Stomach smooth muscle (tissue), 2 donors: Measurements from ENCODE around the gene ST8SIA5.

Experiments
- H3K27ac ChIP-seq: one replicate; pipeline ENCODE4 v1.7.0; 2013; ENCODE audit warnings: mild to moderate bottlenecking, low read length, inconsistent platforms
- H3K27me3 ChIP-seq, 2 donors: one replicate each; pipeline ENCODE4 v1.7.0; 2013; ENCODE audit warnings: low read length in 2 of 2; ENCODE audit not compliant: insufficient read depth in 2 of 2, control insufficient read depth in 1 of 2
- H3K36me3 ChIP-seq, 2 donors: one replicate each; pipeline ENCODE4 v1.7.0; 2013; ENCODE audit warnings: low read length in 2 of 2; ENCODE audit not compliant: control insufficient read depth in 2 of 2, insufficient read depth in 2 of 2
- H3K4me1 ChIP-seq: one replicate; pipeline ENCODE4 v1.7.0; 2013; ENCODE audit warnings: low read length; ENCODE audit not compliant: control insufficient read depth, insufficient read depth
- H3K4me3 ChIP-seq, 2 donors: one replicate each; pipeline ENCODE4 v1.7.0; 2013; ENCODE audit warnings: low read length in 2 of 2
- H3K9ac ChIP-seq, 2 donors: one replicate each; pipeline ENCODE4 v1.7.0; 2013; ENCODE audit warnings: low read length in 2 of 2, mild to moderate bottlenecking in 1 of 2
- H3K9me3 ChIP-seq, 2 donors: one replicate each; pipeline ENCODE4 v1.7.0; 2013; ENCODE audit warnings: low read length in 2 of 2; ENCODE audit not compliant: control insufficient read depth in 2 of 2
- donor health status: healthy.
- donor health status: Pancreatic carcinoma.

Gene ST8SIA5

DNA sequence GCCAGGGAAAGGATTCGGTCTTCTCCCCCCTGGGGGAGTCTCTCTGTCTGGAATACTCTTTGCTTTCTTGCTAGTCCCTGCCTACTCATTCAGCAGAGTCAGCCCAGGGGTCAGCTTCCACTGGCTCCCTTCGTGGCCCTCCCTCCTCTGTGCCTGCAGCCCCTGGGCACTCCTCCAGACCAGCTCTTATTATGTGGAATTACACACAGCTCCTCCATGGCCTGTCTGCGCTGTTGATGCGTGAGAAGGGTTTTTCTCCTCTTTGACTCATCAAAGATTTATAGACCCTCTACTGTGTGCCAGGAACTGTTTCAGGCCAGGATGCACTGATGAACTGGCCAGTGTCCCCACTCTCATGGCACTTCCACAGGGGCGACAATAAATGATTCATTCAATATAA, 44.4 kb downstream of the ST8SIA5 start:
- H3K4me3 ChIP-seq: no peak overlapping the region
- H3K27me3 ChIP-seq: peaks cover 0 to 3% of the 10 kb centered on the region in 2 donors
- peaks cover 3% of the 10 kb centered on the region for H3K4me1 ChIP-seq
- H3K36me3 ChIP-seq: no peaks in the 10 kb centered on the region
- no peak overlapping the region for H3K9ac ChIP-seq
- no peak overlapping the region for H3K27ac ChIP-seq
- no peaks in the 10 kb centered on the region for H3K9me3 ChIP-seq

DNA sequence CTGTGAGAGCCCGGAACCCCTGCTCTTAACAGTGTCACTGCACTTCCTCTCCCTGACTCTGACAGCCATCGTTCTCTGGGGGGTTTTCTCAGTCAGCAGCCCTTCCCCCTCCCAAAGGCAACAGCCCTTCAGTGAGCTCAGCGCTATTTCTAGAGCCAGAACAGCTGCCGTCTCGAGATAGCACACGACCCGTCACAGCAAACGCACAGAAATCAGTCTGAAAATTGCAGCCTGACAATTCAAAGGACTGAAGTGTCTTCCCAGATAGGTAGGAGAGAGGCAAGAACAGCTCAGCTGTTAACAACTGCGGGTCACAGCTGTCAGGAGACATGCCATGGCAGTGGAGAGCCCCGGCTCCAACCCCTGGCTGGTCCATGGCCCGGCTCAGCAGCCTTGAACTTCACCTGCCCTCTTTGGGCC, 45.4 kb downstream of the ST8SIA5 start:
- Histone ChIP-seq H3K27ac (no peak overlapping the region), H3K9ac (no peak overlapping the region)

DNA sequence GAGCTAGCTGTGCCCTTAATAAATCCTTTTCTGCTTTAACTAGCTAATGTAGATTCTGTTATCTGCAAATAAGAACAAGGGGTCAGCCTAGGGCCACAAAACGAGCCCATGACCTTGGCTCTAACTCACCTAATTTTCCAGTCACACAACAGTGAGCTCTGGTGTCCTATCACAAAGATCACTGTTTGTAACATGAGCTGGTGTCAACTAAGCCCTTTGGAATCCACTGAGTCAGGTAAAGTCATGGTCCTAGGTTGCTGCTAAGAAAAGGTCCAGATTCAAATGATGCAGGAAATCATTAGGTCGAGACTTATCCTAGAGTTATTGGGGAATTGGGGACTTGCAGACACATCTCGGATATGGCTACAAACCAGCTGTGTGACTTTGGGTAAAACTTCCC, 49.9 kb downstream of the ST8SIA5 start:
- no peaks in the 10 kb centered on the region for H3K4me1 ChIP-seq
- no peaks in the 10 kb centered on the region for H3K36me3 ChIP-seq
- no peak overlapping the region for H3K9ac ChIP-seq
- H3K27ac ChIP-seq: no peak overlapping the region
- no peaks in the 10 kb centered on the region for H3K9me3 ChIP-seq
- H3K27me3 ChIP-seq: peaks cover 0 to 2% of the 10 kb centered on the region in 2 donors
- no peak overlapping the region for H3K4me3 ChIP-seq

More for the DNA sequence above, 45.4 kb downstream of the ST8SIA5 start:
- H3K27me3 ChIP-seq: peaks cover 0 to 3% of the 10 kb centered on the region in 2 donors
- H3K4me3 ChIP-seq: no peak overlapping the region
- no peaks in the 10 kb centered on the region for H3K36me3 ChIP-seq
- peaks cover 3% of the 10 kb centered on the region for H3K4me1 ChIP-seq
- H3K9me3 ChIP-seq: no peaks in the 10 kb centered on the region

DNA sequence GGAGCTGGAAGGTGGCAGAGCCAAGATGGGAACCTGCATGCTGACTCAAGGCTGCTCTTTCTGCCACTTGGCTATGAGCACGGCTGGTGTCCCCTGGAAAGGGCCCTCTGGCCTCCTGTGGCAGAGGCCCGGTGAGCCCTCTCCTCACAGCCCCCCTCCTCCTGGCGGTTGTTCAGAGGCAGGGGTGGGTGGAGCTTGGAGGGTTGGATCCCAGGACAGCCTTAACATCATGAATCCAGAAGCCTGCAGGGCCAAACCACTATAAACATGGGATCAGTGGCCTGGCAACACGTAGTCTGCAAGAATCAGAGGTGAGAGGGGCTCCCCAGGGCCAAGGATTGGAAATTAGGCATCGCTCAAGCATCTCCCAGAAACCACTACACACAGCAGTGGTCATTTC, 51.3 kb downstream of the ST8SIA5 start:
- no peaks in the 10 kb centered on the region for H3K4me1 ChIP-seq
- H3K4me3 ChIP-seq: no peak overlapping the region
- peaks cover 0 to 2% of the 10 kb centered on the region in 2 donors for H3K27me3 ChIP-seq
- H3K9me3 ChIP-seq: no peaks in the 10 kb centered on the region
- no peak overlapping the region for H3K9ac ChIP-seq
- H3K27ac ChIP-seq: no peak overlapping the region
- H3K36me3 ChIP-seq: no peaks in the 10 kb centered on the region

DNA sequence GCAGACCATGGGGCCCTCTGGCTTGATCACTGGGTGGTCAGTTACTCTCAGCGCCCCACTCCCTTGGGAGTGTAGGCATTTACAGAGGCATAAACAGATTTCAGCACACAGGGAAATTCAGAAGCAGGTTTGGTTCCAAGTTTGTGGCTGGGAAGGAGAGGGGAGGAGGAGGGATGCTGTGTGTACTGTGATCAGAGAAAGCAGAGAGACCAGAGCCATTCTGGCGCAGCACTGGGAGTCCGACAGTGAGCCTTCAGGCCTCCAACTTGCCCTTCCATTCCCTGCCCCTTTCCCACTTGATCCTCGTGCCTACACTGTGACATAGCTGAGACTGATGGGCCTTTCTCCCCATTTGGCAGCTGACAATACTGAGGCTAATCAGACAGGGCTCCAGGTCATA, 52.0 kb downstream of the ST8SIA5 start:
- Histone ChIP-seq H3K9me3 (no peaks in the 10 kb centered on the region), H3K27me3 (peaks cover 0 to 2% of the 10 kb centered on the region in 2 donors), H3K4me3 (no peak overlapping the region), H3K9ac (no peak overlapping the region), H3K4me1 (no peaks in the 10 kb centered on the region), H3K27ac (no peak overlapping the region), H3K36me3 (no peaks in the 10 kb centered on the region)

DNA sequence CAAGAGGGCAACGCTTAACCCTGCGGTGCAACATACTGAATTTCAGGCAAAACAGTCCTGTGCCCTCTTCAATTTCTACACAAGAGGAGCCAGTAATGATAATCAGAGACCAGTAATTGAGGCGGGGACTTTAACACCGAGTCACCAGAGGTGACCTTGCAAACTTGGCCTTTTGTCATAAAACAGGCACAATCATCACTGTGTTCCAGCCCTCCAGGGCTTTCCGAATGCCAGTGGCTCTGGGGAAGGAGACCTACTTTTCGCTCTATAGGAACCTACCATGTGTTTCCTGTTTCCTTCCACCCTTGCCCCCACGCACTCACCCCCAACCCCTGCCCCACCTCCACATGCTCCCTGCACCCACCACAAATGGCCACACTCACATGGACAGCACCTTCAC, 52.7 kb downstream of the ST8SIA5 start:
- no peak overlapping the region for H3K4me3 ChIP-seq
- H3K27me3 ChIP-seq: peaks cover 0 to 2% of the 10 kb centered on the region in 2 donors
- H3K9ac ChIP-seq: no peak overlapping the region
- H3K36me3 ChIP-seq: no peaks in the 10 kb centered on the region
- H3K9me3 ChIP-seq: no peaks in the 10 kb centered on the region
- no peak overlapping the region for H3K27ac ChIP-seq
- H3K4me1 ChIP-seq: no peaks in the 10 kb centered on the region

DNA sequence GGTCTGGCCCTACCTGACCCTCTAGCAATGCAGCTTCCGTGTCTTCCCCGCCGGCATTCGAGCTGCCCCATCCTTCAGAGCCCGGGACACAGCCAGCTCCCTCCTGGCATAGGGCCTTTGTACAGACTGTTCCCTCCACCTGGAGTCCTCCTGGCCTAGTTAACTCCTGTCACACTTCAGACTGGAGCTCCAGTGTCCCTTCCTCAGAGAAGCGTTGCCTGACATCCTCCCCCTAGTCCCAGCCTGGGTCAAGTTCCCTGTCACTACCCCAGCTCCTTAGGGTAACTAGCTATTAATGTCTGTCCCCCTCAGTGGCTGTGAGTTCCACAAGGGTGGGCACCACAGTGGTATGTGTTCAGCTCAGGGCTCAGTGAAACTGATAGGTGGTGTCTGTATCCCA, 54.4 kb downstream of the ST8SIA5 start:
- Histone ChIP-seq H3K27ac (no peak overlapping the region), H3K36me3 (no peaks in the 10 kb centered on the region), H3K27me3 (peaks cover 0 to 2% of the 10 kb centered on the region in 2 donors), H3K9ac (no peak overlapping the region), H3K4me1 (no peaks in the 10 kb centered on the region), H3K4me3 (no peak overlapping the region), H3K9me3 (no peaks in the 10 kb centered on the region)

DNA sequence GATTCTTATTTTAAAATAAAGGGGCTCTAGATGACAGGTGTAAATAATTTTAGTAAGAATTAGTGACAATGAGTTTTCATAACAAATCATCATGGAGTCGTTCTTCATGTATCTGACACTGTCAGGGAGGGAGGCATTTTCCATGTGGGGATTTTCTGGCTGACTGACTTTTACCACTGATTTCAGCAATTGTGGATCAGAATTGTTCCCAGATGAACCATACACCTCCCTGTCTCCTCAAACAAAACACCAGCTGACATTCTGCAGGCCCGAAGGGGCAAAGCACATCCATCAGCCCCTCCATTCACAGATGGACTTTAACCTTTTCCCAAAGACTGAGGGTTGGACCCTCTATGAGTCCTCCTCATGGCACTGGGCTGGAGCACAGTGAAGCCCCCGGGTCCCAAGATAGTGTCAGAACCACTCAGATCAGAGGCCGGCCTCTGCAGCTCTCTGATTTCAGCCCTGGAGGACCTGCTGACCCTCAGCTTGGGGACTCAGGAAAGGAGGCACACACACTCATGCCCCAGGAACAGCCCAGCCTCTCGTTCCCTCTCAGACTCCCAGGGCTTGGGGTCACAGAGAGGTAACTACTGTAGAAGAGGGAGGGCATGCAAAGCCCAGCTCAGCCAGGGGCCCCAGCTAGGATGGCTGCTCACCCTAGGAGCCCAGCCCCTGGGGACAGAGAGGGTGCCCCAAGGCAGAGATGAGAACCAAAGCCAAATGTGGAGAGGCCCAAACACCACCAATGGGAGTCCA, 56.6 kb downstream of the ST8SIA5 start:
- H3K9ac ChIP-seq: no peak overlapping the region
- no peak overlapping the region for H3K27ac ChIP-seq
- H3K27me3 ChIP-seq: no peaks in the 10 kb centered on the region
- H3K9me3 ChIP-seq: no peaks in the 10 kb centered on the region
- no peaks in the 10 kb centered on the region for H3K4me1 ChIP-seq
- H3K36me3 ChIP-seq: no peaks in the 10 kb centered on the region
- no peak overlapping the region for H3K4me3 ChIP-seq

DNA sequence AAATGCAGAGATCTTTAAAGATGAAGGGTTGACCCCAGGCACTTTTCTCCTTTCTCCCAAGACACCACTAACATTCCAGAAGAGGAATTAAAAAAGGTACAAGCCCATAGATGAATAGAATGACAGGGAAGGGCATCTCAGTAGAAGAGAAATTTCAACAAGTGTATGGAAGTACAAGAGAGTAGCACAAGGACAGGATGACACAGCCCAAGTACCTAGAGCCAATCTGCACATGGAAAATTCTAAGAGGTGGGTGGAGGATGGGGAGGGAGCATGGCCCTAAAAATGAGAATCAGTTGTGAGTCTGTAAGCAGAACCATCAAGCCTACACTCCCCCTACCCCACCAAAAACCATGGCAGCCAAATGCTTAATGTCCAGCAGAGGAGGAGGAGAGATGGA, 60.2 kb downstream of the ST8SIA5 start:
- no peak overlapping the region for H3K27ac ChIP-seq
- H3K9ac ChIP-seq: no peak overlapping the region
- H3K36me3 ChIP-seq: no peaks in the 10 kb centered on the region
- H3K9me3 ChIP-seq: no peaks in the 10 kb centered on the region
- H3K4me3 ChIP-seq: no peak overlapping the region
- H3K27me3 ChIP-seq: no peaks in the 10 kb centered on the region
- no peaks in the 10 kb centered on the region for H3K4me1 ChIP-seq

DNA sequence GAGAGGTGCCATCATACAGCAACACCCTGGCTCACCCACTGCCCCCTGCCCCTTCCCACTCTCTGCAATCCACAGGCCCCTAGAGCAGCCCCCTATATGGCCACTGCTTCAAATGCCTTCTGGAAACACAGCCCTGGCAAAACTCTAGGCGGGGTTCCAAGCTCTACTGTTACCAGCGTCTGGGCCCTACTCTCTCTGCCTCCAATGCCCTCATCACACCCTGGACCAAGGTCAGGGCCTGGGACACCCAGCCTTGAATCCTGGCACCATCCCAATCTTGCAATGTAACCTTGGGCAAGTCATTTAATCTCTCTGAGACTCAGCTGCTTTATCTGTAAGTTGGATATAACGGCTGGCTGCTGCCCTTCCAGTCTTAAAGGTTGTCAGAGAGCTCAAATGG, 60.6 kb downstream of the ST8SIA5 start:
- Histone ChIP-seq H3K9ac (no peak overlapping the region), H3K27me3 (no peaks in the 10 kb centered on the region), H3K4me3 (no peak overlapping the region), H3K36me3 (no peaks in the 10 kb centered on the region), H3K27ac (no peak overlapping the region), H3K9me3 (no peaks in the 10 kb centered on the region), H3K4me1 (no peaks in the 10 kb centered on the region)

DNA sequence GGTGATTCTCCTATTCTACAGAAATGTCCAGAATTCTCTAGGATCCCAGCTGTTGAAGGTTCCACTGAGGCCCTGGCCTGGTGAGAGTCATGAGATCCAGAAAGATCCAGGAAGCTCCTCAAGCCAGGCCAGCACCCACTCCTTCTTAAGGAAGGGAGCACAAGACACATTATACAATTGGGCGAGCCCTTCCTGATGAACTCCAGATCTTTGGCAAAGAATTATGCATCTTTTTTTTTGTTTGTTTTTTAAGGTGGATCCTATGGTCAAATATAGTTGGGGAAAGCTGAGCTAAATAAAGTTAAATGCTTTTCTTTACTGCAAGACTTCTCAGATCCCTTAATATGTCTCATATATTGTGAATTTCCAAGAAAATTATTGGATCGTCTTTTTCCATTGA, 62.9 kb downstream of the ST8SIA5 start:
- Histone ChIP-seq H3K27me3 (no peaks in the 10 kb centered on the region), H3K4me1 (no peaks in the 10 kb centered on the region), H3K4me3 (no peak overlapping the region), H3K27ac (no peak overlapping the region), H3K36me3 (no peaks in the 10 kb centered on the region), H3K9ac (no peak overlapping the region), H3K9me3 (no peaks in the 10 kb centered on the region)
